Activated naive CD4-positive, alpha-beta T cell treated with anti-CD3 and anti-CD28 coated beads, Interleukin-2, amount 50 U/mL, for 72 hours (primary cell): ENCODE data around the gene LIMCH1. TPM values are rescaled to one million over a fixed set of nuclear protein-coding genes. Genes with fewer than 3 reads are reported as not detected.

Experiments
- ATAC-seq, 2 donors: fragments of 150-1000 bp; cut with Tn5 transposase; 2 replicates each; pipeline ENCODE4 v1.10.0; 2021; ENCODE audit warnings: mild to moderate bottlenecking in 2 of 2, moderate library complexity in 2 of 2
- DNase-seq, 2 donors: peaks; one replicate each; pipeline ENCODE4 v3.0.0; 2021 to 2022; ENCODE audit warnings: low spot score in 2 of 2
- H3K27ac Mint-ChIP-seq, 2 donors: one replicate each; pipeline ENCODE4 v1.8.0; 2022; ENCODE audit warnings: mild to moderate bottlenecking in 2 of 2, mixed read lengths in 2 of 2
- H3K36me3 Mint-ChIP-seq, 2 donors: one replicate each; pipeline ENCODE4 v1.8.0; 2022; ENCODE audit warnings: mixed read lengths in 2 of 2
- H3K9me3 Mint-ChIP-seq, 2 donors: one replicate each; pipeline ENCODE4 v1.8.0; 2022; ENCODE audit warnings: mixed read lengths in 2 of 2
- total RNA-seq, 2 donors: library from RNA; stranded (reverse); gene quantifications; one replicate each; pipeline ENCODE4 v1.2.3, GENCODE V29; 2022

Gene LIMCH1
- total RNA-seq, 2 donors from 2014 or later, result not detected

DNA sequence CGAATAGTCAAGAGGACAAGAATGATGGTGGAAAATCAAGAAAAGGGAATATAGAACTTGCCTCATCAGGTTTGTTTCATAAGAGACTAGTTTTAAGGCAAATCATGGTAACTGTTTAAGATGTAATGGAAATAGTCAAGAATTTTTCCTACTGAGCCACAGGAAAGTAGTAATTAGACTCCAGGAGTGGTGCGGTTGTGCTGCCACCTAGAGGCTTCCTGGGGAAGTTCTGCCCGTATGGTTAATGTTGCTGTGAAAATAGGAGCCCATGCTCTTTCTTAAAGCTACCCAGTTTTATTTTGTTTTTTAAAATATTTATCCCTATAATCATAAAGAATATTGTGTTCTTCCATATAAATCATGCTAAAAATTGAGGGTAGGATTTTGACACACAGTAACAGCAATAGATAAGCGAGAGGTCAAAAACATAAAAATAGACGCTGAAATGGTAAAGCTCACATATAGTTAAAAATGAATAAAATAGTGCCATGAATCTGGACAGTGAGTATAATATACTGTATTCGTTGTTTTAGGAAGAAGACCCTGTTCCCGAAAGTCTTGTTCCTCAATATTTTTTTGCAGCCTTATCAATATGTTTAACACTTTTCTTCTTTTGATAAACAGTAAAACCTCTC is 123.6 kb downstream of the LIMCH1 start:
- Mint-ChIP-seq H3K36me3 (no peaks in the 10 kb centered on the region), H3K27ac (no peak overlapping the region), H3K9me3 (no peaks in the 10 kb centered on the region)
- no peak for ATAC-seq
- peak in 1 of 2 donors; percentile 35 for DNase-seq

DNA sequence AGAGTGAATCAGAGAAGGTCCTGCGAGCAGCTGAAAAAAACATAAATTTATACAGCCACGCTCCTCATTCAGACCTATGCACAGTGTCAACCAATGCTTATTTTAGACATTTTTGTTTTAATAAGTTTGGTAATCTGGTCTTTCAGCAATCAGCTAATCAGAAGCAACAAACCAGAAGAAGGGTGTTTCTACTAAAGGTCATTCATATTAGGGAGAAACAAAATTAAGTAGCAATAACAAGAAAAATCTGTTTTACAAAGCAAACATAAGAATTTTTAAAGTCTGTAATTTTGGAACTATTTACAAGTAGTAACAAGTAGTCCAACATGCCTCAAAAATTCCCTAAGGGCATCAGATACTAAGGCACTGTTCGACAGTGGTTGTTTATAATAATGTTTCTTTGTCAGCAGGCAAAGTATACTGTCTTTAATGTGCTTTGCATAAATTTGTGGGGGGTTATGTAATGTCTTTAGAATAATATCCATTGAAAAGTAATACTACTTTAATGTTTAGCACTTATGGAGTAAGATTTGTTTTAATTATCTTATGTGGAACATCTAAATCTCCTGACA is 127.8 kb downstream of the LIMCH1 start:
- Mint-ChIP-seq H3K36me3 (no peaks in the 10 kb centered on the region), H3K9me3 (no peaks in the 10 kb centered on the region), H3K27ac (no peak overlapping the region)
- DNase-seq (no peak), ATAC-seq (no peak)

- Mint-ChIP-seq H3K27ac (no peak overlapping the region), H3K36me3 (no peaks in the 10 kb centered on the region), H3K9me3 (no peaks in the 10 kb centered on the region)
- DNase-seq (no peak), ATAC-seq (no peak)
These were observed 130.1 kb downstream of the LIMCH1 start for GRCh38 chr4:41668024-41668423.

DNA sequence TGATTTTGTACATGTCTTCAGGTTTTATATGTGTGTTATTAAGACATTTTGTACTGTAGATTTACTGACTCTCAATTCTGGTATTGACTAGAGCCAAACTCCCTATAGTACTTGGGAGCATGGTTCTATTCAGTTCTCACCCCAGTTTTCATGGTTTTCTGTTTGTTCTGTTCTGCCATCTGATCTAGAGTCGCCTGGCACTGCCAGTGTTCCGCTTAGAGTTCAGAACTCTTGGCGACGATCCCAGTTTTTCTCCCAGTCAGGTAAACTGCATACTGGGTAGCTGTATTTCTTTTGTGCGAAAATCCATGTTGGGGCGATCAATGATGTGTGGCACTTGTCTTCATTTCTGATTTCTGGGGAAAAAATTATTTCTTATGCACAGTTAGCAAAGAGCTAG is 132.6 kb downstream of the LIMCH1 start:
- Mint-ChIP-seq H3K27ac (no peak overlapping the region), H3K36me3 (no peaks in the 10 kb centered on the region), H3K9me3 (no peaks in the 10 kb centered on the region)
- ATAC-seq (no peak), DNase-seq (no peak)

DNA sequence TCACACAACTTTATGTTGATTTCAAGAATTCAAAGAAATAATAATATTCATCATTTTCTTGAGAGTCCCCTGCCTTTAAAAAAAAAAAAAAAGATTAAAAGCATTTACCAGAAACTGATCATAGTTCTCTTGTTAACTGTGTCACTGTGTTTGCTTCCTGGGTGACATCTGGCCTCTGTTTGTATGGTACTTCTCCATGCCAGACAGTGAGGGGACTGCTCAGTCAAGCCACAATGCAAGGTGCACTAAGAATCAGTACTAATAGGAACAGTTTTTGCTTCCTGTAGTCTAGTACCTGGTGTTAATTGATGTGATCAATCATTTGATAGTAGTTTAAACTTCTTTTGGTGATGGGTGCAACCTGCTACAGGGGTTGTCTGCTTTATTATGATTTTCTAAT is 133.0 kb downstream of the LIMCH1 start:
- Mint-ChIP-seq H3K9me3 (no peaks in the 10 kb centered on the region), H3K27ac (no peak overlapping the region), H3K36me3 (no peaks in the 10 kb centered on the region)
- ATAC-seq (no peak), DNase-seq (no peak)

DNA sequence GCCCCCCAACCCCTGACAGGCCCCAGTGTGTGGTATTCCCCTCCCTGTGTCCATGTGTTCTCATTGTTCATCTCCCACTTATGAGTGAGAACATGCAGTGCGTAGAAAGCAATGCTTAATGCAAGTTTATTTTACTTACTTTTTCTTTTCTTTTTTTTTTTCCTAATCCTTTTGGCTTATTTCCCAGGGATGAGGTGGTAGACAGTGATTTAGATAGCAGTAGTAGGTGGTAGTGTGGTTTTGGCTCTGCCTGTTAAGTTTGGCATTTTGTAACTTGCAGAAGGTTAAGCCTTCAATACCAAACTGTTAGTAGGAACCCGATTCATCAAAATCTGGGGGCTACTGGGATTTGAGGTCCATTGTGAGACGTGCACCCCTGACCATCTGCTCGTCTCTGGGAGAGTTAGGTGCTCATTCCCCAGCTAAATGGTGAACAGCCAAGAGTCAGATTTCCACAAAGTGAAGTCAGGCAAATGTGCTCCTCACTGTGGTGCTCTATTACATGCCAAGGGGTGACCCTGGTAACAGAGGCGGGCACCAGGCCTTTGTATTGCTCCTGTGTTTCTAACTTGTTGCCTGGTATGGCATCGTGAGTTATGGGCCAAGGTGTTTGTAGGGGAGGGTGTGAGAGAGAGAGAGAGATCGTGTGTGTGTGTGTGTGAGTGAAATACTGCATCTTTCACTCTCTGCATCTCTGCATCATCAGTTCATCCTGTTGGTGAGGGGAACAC is 140.3 kb downstream of the LIMCH1 start:
- Mint-ChIP-seq H3K9me3 (no peaks in the 10 kb centered on the region), H3K36me3 (no peaks in the 10 kb centered on the region), H3K27ac (no peak overlapping the region)
- no peak for DNase-seq
- ATAC-seq, result no peak

GRCh38 chr4:41678951-41679350 is 141.0 kb downstream of the LIMCH1 start:
- ATAC-seq (no peak), DNase-seq (no peak)
- H3K27ac Mint-ChIP-seq, result no peak overlapping the region
- H3K36me3 Mint-ChIP-seq, result no peaks in the 10 kb centered on the region
- H3K9me3 Mint-ChIP-seq, result no peaks in the 10 kb centered on the region

- H3K36me3 Mint-ChIP-seq, result no peaks in the 10 kb centered on the region
- DNase-seq, result no peak
- no peak overlapping the region for H3K27ac Mint-ChIP-seq
- H3K9me3 Mint-ChIP-seq, result no peaks in the 10 kb centered on the region
- no peak for ATAC-seq
These were observed 142.0 kb downstream of the LIMCH1 start for GRCh38 chr4:41679991-41680390.

GRCh38 chr4:41681054-41681453 is 143.1 kb downstream of the LIMCH1 start:
- H3K27ac Mint-ChIP-seq, result no peak overlapping the region
- no peak for DNase-seq
- H3K36me3 Mint-ChIP-seq, result no peaks in the 10 kb centered on the region
- ATAC-seq, result no peak
- H3K9me3 Mint-ChIP-seq, result no peaks in the 10 kb centered on the region

GRCh38 chr4:41683326-41683725 is 145.4 kb downstream of the LIMCH1 start:
- H3K27ac Mint-ChIP-seq, result no peak overlapping the region
- ATAC-seq (no peak), DNase-seq (no peak)
- no peaks in the 10 kb centered on the region for H3K9me3 Mint-ChIP-seq
- no peaks in the 10 kb centered on the region for H3K36me3 Mint-ChIP-seq

- ATAC-seq (no peak), DNase-seq (no peak)
- Mint-ChIP-seq H3K36me3 (no peaks in the 10 kb centered on the region), H3K27ac (no peak overlapping the region), H3K9me3 (no peaks in the 10 kb centered on the region)
These were observed 148.9 kb downstream of the LIMCH1 start for GRCh38 chr4:41686893-41687292.

- no peak overlapping the region for H3K27ac Mint-ChIP-seq
- no peak for ATAC-seq
- DNase-seq, result no peak
- no peaks in the 10 kb centered on the region for H3K36me3 Mint-ChIP-seq
- no peaks in the 10 kb centered on the region for H3K9me3 Mint-ChIP-seq
These were observed 150.0 kb downstream of the LIMCH1 start for GRCh38 chr4:41687971-41688370.

GRCh38 chr4:41692717-41693345 is 154.9 kb downstream of the LIMCH1 start:
- DNase-seq (peak in 1 of 2 donors; percentile 36), ATAC-seq (peak in 1 of 2 donors; percentile 58)
- no peaks in the 10 kb centered on the region for H3K9me3 Mint-ChIP-seq
- H3K36me3 Mint-ChIP-seq, result no peaks in the 10 kb centered on the region
- H3K27ac Mint-ChIP-seq, result no peak overlapping the region

DNA sequence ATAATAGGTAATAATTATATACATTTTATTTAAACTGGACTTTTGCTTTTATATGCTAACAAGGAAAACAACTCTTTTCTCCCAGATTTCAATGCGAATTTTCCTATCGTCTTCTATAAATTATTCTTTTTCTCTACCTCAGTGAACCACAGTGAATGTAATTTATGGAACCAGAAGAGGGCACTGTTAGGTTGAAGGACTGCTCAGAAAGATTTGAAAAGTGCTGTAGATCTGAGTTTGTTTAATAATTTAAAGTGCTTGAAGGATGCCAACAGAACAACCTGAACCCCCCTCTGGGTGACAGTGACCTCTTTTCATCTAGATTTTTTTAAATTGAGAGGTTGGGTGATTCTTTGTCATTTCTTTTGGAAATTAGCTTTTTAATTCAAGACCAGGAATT is 155.7 kb downstream of the LIMCH1 start:
- Mint-ChIP-seq H3K9me3 (no peaks in the 10 kb centered on the region), H3K27ac (no peak overlapping the region)
- ATAC-seq, result no peak

DNA sequence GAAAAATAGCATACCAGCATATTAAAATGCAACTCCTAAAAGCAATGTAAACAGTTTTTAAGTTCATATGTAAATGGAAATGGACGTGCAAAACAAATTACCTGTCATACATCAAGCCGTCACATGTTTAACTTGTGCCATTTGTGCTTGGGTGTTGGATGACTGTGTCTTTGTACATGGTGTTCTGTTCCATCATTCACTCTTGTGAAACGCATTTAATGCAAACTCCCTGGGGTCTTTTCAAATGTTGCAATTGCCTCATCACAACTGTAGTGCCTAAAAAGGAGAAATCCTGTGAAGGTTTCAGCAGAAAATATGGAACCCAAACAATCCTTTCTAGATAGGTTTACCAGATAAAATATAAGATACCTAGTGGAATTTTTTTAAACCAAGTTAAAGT is 158.2 kb downstream of the LIMCH1 start:
- Mint-ChIP-seq H3K9me3 (no peaks in the 10 kb centered on the region), H3K27ac (no peak overlapping the region), H3K36me3 (no peaks in the 10 kb centered on the region)
- ATAC-seq (no peak), DNase-seq (no peak)

More for the DNA sequence above, 155.7 kb downstream of the LIMCH1 start:
- DNase-seq, result no peak
- no peaks in the 10 kb centered on the region for H3K36me3 Mint-ChIP-seq

- Mint-ChIP-seq H3K9me3 (no peaks in the 10 kb centered on the region), H3K27ac (no peak overlapping the region), H3K36me3 (no peaks in the 10 kb centered on the region)
- DNase-seq (no peak), ATAC-seq (no peak)
These were observed 158.8 kb downstream of the LIMCH1 start for GRCh38 chr4:41696763-41697162.

DNA sequence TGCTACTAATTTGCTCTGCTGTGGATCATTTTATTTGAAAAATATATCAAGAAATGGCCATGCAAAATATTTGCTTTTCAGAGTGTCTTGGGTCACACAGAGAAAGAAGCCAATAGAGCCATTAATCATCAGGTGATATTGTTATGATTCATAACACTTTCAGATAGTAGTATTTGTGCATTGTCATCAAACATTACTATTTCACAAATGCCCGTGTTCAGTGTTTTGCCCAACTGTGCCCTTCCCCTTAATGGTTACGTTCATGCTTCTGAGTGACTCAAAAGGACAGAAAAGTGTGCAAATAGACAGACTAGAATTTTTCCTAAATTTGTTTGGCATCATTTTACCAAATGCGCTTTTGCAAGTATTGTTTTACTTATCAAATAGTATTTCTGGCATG is 164.0 kb downstream of the LIMCH1 start:
- DNase-seq (no peak), ATAC-seq (no peak)
- no peak overlapping the region for H3K27ac Mint-ChIP-seq
- H3K9me3 Mint-ChIP-seq, result no peaks in the 10 kb centered on the region
- H3K36me3 Mint-ChIP-seq, result no peaks in the 10 kb centered on the region
